GM18511 (cell line): ENCODE measurements around the gene CEP250.

ENCODE experiments used
- ATAC-seq: cut with Tn5 transposase; IDR thresholded peaks from one replicate; pipeline ENCODE4 v1.9.1; 2021; ENCODE audit warnings: mild to moderate bottlenecking, moderate library complexity; ENCODE audit not compliant: unreplicated experiment

CEP250 gene

DNA sequence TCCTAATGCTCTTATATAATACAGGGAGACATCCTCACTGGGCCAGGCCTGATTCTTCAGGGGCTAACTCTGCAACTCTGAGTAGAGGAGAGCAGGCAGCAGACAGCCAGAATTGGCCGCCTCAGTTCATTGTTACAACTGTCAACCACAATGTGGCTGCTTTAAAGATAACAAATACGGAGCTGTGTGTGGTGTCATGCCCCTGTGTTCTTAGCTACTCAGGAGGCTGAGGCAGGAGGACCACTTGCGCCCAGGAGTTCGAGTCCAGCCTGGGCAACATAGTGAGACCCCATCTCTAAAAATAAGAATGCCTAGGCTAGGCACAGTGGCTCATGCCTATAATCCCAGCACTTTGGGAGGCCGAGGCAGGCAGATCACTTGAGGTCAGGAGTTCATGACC, 34.3 kb downstream of the CEP250 start:
- ATAC-seq = no peak

DNA sequence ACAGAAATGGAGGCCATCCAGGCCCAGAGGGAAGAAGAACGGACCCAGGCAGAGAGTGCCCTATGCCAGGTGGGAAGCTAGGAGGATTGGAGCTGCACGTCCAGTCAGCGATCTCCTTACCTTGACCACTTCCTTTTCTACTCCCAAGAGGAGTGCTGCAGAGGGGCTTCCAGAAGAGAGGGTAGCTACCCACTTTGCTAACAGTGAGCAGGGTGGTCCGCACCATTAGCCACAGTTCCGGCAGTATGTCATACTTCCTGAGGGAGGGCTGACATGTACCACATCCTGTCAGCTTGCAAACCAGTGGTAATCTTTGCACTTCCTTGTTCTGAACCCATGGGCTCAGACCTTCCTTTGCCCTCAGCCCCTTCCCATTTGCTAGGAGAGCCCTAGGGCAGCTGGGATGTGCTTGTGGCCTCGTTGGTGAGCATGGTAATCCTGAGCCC, 35.4 kb downstream of the CEP250 start:
- peak; percentile 87 for ATAC-seq

DNA sequence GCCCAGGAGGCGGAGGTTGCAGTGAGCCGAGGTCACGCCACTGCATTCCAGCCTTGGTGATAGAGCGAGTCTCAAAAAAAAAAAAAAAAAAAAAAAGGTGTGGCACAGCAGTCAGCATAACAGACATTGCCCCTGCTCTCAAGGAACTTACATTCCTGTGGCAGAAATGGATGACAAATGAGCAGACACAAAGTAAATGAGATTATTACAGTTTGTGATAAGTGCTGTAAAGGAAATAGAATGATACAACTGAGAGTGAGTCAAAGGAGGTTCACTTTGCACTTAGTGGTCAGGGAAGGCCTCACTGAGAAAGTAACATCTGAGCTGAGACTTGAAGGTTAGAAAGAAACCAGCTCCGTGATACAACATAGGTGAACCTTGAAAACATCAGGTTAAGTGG, 36.4 kb downstream of the CEP250 start:
- no peak for ATAC-seq

DNA sequence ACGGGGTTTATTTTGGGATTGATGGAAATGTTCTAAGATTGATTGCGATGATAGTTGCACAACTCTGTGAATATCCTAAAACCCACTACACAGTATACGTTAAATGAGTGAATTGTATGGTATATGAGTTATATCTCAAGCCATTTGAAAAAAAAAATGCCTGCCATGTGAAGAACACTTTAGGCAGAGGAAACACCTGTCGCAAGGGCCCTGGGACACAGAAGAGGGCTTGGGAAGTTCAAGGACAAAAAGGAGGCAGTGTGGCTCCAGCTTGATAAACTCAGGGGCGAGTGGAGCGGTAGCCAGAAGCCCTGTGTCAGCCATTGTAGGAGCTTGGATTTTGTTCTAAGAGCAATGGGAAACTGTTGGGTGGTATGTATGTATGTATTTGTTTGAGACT, 37.0 kb downstream of the CEP250 start:
- no peak for ATAC-seq

DNA sequence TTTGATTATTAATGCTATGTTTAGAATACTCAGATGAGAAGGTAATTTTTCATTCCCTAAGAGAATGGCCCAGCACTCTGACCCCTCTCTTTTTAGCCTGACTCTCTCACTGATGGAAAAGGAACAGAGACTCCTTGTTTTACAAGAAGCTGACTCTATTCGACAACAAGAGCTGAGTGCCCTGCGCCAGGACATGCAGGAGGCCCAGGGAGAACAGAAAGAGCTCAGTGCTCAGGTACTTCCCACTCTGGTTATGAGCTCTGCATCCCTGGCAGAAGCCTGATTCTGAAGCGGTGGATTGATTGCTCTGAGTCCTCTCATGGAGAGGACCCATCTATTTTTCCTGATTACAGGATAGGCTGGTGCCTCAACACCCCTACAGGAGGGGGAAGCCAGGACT, 41.1 kb downstream of the CEP250 start:
- no peak for ATAC-seq

DNA sequence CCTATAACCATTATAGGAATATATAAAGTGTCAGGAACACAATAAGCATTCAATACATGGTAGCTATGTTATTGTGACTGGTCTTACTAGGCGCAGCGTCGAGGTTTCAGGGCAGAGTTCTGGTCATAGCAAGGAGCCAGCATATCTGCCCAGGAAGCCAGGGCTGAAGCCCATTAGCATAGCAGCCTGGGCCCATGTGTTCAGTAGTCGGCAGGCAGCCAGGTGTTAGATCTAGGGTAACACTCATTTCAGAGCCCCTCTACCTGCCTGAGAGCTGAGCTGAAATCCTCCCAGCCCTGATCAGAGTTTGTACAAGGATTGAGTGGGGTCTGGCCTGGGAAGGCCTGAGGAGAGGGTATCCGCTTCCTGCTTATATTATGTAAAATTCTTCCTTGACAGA, 41.9 kb downstream of the CEP250 start:
- no peak for ATAC-seq

DNA sequence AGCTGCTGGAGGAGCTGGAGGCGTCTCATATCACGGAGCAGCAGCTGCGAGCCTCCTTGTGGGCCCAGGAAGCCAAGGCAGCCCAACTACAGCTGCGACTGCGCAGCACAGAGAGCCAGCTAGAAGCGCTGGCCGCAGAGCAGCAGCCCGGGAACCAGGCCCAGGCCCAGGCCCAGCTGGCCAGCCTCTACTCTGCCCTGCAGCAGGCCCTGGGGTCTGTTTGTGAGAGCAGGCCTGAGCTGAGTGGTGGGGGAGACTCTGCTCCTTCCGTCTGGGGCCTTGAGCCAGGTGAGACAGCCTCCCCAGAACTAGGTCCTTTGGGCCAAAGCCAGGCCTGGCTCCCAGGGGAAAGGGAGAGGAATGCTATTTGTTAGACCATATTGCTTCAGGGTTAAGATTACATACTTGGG, 42.4 kb downstream of the CEP250 start:
- no peak for ATAC-seq

DNA sequence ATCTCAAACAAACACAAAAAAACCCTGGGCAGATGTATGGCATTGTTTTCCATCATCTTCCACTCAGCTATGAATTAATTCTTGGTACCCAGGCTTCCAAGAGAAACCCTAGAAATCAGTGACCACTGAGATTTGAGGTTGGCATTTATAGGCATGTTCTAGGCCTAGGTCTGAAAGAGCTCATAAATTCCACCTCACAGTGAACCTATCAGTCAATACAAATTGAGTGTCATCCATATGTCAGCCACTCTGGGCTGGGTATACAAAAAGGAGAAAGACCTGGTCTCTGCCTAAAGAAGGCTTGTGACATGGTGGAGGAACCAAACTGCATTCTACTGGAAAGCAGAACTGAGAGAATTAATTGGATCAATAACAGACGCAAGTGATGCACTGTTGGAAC, 43.9 kb downstream of the CEP250 start:
- ATAC-seq = no peak

DNA sequence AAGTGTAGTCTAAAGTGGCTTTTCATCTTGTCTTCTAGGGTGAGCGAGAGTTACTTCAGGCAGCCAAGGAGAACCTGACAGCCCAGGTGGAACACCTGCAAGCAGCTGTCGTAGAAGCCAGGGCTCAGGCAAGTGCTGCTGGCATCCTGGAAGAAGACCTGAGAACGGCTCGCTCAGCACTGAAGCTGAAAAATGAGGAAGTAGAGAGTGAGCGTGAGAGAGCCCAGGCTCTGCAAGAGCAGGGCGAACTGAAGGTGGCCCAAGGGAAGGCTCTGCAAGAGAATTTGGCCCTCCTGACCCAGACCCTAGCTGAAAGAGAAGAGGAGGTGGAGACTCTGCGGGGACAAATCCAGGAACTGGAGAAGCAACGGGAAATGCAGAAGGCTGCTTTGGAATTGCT, 47.0 kb downstream of the CEP250 start:
- peak; percentile 79 for ATAC-seq

DNA sequence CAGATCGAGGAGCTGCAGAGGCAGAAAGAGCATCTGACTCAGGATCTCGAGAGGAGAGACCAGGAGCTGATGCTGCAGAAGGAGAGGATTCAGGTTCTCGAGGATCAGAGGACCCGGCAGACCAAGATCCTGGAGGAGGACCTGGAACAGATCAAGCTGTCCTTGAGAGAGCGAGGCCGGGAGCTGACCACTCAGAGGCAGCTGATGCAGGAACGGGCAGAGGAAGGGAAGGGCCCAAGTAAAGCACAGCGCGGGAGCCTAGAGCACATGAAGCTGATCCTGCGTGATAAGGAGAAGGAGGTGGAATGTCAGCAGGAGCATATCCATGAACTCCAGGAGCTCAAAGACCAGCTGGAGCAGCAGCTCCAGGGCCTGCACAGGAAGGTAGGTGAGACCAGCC, 47.9 kb downstream of the CEP250 start:
- ATAC-seq = no peak

DNA sequence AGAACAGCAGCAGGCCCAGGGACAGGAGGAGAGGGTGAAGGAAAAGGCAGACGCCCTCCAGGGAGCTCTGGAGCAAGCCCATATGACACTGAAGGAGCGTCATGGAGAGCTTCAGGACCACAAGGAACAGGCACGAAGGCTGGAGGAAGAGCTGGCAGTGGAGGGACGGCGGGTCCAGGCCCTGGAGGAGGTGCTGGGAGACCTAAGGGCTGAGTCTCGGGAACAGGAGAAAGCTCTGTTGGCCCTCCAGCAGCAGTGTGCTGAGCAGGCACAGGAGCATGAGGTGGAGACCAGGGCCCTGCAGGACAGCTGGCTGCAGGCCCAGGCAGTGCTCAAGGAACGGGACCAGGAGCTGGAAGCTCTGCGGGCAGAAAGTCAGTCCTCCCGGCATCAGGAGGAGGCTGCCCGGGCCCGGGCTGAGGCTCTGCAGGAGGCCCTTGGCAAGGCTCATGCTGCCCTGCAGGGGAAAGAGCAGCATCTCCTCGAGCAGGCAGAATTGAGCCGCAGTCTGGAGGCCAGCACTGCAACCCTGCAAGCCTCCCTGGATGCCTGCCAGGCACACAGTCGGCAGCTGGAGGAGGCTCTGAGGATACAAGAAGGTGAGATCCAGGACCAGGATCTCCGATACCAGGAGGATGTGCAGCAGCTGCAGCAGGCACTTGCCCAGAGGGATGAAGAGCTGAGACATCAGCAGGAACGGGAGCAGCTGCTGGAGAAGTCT, 48.6 kb downstream of the CEP250 start:
- ATAC-seq = no peak

DNA sequence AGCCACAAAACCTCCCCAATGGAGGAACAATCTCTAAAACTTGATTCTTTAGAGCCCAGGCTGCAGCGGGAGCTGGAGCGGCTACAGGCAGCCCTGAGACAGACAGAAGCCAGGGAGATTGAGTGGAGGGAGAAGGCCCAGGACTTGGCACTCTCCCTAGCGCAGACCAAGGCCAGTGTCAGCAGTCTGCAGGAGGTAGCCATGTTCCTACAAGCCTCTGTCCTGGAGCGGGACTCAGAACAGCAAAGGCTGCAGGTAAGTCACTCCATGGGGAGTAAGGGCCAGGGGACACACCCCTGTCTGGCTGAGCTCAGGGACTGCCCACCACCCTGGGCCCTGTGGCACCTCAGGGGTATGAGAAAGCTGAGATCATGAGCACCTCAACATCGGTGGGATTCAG, 49.4 kb downstream of the CEP250 start:
- ATAC-seq = no peak

DNA sequence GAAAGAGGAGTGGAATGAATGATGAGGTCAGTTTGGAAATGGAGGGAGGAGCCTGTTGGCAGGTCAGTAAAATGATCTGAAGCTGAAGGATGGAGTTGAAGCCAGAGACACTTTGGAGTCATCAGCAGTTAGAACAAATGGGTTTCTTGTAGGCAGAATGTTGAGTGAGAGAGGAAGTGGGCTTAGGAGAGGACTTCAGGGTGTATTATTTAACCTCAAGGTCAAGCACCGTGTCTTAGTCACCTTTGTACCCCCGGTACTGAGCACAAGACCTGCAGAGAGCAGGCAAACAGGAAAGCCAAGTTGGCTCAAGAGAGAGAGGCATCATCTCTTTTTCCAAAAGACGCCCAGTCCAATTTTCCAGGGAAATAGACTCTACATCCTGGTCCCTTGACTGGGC, 50.8 kb downstream of the CEP250 start:
- ATAC-seq = no peak

DNA sequence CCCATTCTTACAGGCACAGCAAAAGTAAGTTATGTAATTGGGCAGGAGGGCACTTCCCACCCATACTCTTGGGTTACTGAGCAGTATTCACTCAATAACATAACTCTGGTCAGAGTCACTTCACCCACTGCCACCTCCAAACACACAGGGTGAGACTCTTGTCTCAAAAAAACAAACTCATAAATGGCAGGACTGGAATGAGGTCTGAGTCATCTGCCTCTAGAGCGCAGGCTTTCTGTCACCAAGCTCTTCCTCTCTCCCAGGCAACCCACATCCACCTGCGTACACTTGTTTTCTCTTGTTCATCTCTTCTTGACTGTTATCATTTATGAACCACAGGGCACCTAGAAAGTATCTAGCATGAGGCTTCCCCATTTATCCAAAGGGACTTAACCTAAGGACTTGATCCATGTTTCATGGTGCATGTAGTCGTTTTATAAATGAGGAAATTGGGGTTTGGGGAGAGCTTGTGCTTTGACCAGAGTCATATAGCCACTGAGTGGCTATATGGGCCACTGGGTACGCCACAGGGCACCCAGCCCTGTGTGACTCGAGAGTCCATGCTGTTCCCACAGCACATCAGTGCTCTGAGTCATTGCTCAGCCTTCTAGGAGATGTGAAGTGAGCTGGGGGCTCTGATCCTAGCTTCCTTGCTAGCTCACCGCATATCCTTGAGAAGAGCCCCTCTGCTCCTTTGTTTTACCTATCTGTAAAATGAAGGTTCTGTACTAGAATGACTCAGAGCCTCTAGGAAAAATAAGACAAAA, 51.7 kb downstream of the CEP250 start:
- ATAC-seq = no peak

DNA sequence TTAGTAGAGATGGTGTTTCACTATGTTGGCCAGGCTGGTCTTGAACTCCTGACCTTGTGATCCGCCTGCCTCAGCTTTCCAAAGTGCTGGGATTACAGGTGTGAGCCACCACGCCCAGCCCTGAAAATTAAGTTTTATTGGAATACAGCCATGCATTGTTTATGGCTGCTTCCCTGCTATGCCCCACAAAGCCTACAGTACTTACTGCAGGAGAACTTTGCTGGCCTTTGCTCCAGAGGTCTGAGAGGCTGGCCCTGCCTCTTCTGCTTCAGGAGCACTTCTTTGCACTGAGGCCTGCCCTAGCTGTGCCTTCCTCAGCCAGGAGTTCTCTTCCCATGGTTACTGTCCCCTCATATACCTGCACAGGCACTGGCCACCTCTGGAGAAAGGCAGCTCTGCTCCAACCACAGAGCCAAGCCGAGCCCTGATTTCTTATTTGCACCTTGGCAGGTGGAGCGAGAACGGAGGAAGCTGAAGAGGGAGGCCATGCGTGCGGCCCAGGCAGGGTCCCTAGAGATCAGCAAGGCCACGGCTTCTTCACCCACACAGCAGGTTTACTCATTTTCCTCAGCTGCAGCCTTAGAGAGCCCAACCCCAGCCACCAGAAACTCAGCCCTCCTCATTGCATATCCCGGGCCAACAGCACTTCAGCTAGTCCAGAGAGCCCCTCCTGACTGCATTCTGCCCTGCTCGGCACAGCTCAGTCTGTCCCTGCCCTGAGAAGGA, 53.3 kb downstream of the CEP250 start:
- no peak for ATAC-seq

DNA sequence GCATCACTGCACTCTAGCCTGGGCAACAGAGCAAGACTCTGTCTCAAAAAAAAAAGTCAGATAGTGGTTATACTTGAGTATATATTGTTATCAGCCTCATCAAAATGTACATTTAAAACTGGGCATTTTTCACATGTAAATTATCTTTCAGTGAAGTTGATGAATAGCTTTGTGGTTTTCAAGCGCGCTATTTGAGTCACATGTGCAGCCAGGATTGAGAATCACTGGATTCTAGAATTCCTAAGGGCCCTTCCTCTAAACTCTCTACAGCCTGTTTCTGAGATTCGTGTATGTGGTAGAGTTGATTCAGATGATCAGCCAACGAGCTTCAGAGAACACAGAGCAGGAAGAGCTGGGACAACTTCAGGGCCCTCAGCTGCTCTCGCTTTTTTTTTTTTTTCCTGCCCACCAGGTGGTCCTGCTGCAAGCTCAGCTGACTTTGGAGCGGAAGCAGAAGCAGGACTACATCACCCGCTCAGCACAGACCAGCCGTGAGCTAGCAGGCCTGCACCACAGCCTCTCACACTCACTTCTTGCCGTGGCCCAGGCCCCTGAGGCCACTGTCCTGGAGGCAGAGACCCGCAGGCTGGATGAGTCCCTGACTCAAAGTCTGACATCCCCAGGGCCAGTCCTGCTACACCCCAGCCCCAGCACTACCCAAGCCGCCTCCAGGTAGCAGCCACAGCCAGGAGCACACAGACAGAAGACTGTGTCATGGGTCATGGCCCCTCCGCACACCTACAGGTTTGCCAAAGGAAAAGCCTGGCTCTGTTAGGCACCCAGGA, 55.7 kb downstream of the CEP250 start:
- ATAC-seq = no peak

DNA sequence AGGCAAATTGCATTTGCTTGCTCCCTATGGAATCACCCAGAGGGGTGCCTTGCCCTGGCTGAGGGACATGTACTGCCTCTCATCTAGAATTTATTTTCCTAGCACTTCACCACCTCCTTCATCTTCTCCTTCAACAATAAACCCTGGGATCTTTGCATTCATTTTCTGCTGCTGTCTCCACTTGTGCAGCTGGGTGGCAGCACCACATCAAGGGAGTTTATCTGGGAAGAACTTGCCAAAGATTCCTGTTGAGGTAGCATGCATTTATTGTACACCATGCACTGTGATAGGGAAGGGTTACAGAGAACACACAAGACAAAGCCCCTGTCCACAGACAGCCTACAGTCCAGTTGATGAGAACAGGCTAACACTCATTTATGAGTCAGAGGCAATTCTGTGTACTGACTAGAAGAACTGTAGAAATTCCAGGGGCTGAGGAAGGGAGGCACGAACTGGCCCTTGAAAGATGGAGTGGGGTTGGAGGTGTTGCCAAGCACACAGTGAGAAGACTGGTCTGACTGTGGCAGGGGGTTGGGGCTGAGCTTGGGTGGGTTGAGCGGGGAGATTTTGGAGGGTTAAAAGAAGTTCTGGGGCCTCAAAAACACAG, 56.5 kb downstream of the CEP250 start:
- ATAC-seq = no peak

DNA sequence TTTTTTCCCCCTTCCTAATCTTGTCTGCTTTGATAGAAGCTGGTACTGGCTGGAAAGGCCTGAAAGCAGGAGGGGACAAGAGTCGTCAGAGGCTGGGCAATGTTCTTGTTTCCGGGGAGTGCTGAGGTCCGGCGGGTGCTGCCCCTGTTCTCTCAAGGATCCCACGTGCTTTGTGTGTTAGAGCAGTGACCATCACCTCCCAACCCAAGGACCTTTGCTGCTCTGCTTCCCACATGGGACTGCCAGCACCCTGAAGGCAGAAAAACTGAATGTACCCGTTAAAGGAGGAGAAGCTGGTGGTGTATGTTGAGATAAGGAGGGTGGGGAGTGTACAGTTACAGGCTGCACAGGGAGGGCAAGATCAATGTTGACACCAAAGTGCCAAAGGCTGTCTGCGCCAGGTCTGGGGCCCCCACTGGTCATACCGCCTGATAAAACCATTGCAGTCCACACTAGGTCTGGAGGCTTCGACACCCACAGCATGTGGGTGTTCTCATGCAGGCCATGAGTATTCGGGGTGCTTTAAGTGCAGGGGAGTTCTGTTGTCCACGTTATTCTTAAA, 59.1 kb downstream of the CEP250 start:
- no peak for ATAC-seq

DNA sequence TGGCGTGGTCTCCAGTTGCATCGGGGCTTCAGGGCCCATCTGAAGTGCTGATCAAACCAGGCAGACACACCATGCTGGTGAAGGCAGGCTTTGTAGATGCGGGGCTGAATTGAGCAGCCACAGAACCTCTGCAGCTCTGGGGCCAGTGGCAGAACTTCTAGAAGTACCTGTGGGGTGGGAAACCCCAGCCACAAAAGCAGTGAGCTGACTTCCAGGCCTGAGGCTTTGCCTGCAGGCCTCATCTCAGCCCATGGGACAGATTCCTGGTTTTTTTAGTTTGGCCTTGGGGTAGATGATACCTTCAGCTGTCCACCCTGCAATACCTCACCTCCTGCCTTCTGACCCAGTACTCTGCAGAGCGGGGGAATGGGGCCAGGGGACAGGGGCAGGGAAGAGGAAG, 59.9 kb downstream of the CEP250 start:
- ATAC-seq = no peak

DNA sequence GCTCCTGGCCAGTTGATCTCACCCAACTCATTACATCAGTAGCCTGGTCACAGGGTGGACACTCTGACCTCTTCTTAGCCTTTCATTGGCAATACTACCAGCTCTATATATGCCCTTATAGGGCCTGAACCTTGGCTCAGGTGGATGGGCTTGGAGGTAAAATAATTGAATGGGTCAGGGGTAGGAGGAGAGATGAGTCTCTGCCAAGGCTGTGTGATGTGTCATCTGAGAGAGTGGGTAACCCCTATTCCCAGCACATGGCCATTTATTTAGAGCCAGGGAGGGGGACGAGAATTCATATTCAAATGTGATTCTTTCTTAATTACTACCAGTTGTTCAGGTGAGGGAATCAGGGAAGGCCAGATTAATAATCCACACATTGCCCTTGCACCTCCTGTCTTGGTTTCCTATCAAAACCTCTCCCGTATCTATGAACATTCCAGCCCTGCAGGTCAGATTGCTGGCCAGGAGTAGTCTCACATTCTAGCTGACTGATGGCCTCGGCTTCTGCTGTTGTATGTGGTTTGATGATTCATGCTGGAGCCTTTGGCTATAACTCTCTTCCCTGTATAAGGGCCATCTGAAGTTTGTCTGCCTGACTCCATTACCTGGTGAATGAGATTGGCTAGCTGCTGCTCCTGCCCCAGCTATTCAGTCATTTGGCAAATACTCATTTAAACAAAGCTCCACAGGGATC, 60.7 kb downstream of the CEP250 start:
- no peak for ATAC-seq
